Psoas muscle (tissue), 8 donors: ENCODE measurements around the gene DNAJA1. TPM values are rescaled to one million over a fixed set of nuclear protein-coding genes. Genes with fewer than 3 reads are reported as not detected.

Experiments
- ATAC-seq, 4 donors: fragments of 200-7000 bp; cut with Tn5 transposase; one replicate each; pipeline ENCODE4 v1.9.1; 2020; ENCODE audit warnings: moderate library complexity in 3 of 4, mild to moderate bottlenecking in 2 of 4
- DNase-seq, 2 donors: peaks; one replicate each; pipeline ENCODE4 v3.0.0-alpha.2; 2020
- H3K27ac ChIP-seq: fragments of 200-600 bp; one replicate; pipeline ENCODE4 v1.8.0; 2022
- H3K27me3 ChIP-seq, 3 donors: fragments of 200-600 bp in 1 of 3; one replicate each; pipeline versions ENCODE4 v1.6.1 to v1.8.0; 2013 to 2022; ENCODE audit warnings: low read length in 2 of 3, mild to moderate bottlenecking in 2 of 3, moderate library complexity in 1 of 3; ENCODE audit not compliant: insufficient read depth in 3 of 3
- H3K36me3 ChIP-seq, 2 donors: fragments of 200-600 bp in 1 of 2; one replicate each; pipeline versions ENCODE4 v1.6.1 to v1.8.0; 2013 to 2022; ENCODE audit warnings: low read depth in 1 of 2, mild to moderate bottlenecking in 1 of 2, moderate library complexity in 1 of 2; ENCODE audit not compliant: insufficient read depth in 1 of 2
- H3K4me1 ChIP-seq: fragments of 200-600 bp; one replicate; pipeline ENCODE4 v1.8.0; 2022
- H3K4me3 ChIP-seq: fragments of 200-600 bp; one replicate; pipeline ENCODE4 v1.8.0; 2022; ENCODE audit warnings: mild to moderate bottlenecking
- H3K9me3 ChIP-seq: fragments of 200-600 bp; one replicate; pipeline ENCODE4 v1.8.0; 2022
- CTCF ChIP-seq: fragments of 200-600 bp; IDR thresholded peaks from one replicate; pipeline ENCODE4 v1.8.0; 2022; ENCODE audit warnings: antibody characterized with exemption
- WGBS, 3 donors: extraction: QIAGEN DNeasy Blood & Tissue Kit; methylation state at CpG; one replicate each; pipeline versions ENCODE4 v1.1.6 to v1.1.7; 2013; 5-methylcytosine and 5-hydroxymethylcytosine counted together
- intact Hi-C, 2 donors: fragments of 100-400 bp; cut with DNase I; formaldehyde crosslinking; loops; one replicate each; pipeline versions ENCODE4 v1.11.0 to v1.14.2; 2022
- polyA plus RNA-seq, 3 donors: library from polyadenylated mRNA; stranded (reverse); fragments of 200-250 nt; gene quantifications; one replicate each; pipeline ENCODE4 v1.2.3, GENCODE V29; 2013
- total RNA-seq, 4 donors: library from RNA; stranded (reverse); fragmentation: NEBNext Ultra II Directional in 2 of 4; extraction: Animal tissue kit (Norgen Biotek cat#: 25700) in 2 of 4; gene quantifications; one replicate each; pipeline versions ENCODE4 v1.2.1 to v1.2.4, GENCODE V29; 2021 to 2023
- donor health status: healthy with polysubstance abuse.
- donor health status: DM: no; HTN: no; CAD: no; lungs with moderate emphysema.
- donor health status: Bipolar disorder and iron deficiency.
- donor health status: healthy.
- donor health status: DM: yes; HTN: yes; CAD: no.
- donor health status: DM: no; HTN: no; CAD: no.
- donor health status: DM: no; HTN: no; CAD: no.
- donor health status: DM: yes; HTN: yes; CAD: no.

The DNAJA1 gene
- total and polyA plus RNA-seq, 7 donors, result 41.7 to 135 (median 68.4) TPM

- intact Hi-C loops, result no loop called here
- no peaks in the 10 kb centered on the region for H3K9me3 ChIP-seq
- no peaks in the 10 kb centered on the region for H3K27me3 ChIP-seq
- ATAC-seq (no peak), DNase-seq (no peak)
- no peak overlapping the region for H3K27ac ChIP-seq
- WGBS, 3 donors, result 52 to 67% (median 52%) methylated on average over 1 of the region's 1 CpG
- H3K4me1 ChIP-seq, result peaks cover 31% of the 10 kb centered on the region
- H3K36me3 ChIP-seq, result peaks cover 19 to 100% of the 10 kb centered on the region in 2 donors
- no peak for TF ChIP-seq CTCF
- no peak overlapping the region for H3K4me3 ChIP-seq
These were observed 7.2 kb downstream of the DNAJA1 start for GRCh38 chr9:33032292-33032691.

GRCh38 chr9:33032865-33033264 is 7.8 kb downstream of the DNAJA1 start:
- DNase-seq (no peak), ATAC-seq (no peak)
- intact Hi-C loops, result no loop called here
- peaks cover 29% of the 10 kb centered on the region for H3K4me1 ChIP-seq
- no peaks in the 10 kb centered on the region for H3K27me3 ChIP-seq
- TF ChIP-seq CTCF, result no peak
- peaks cover 17 to 100% of the 10 kb centered on the region in 2 donors for H3K36me3 ChIP-seq
- H3K4me3 ChIP-seq, result no peak overlapping the region
- 78 to 84% (median 83%) methylated on average over 5 of the region's 5 CpGs for WGBS, 3 donors
- no peaks in the 10 kb centered on the region for H3K9me3 ChIP-seq
- H3K27ac ChIP-seq, result no peak overlapping the region

GRCh38 chr9:33040792-33041431 is 15.8 kb downstream of the DNAJA1 start:
- peaks cover 24 to 57% of the 10 kb centered on the region in 2 donors for H3K36me3 ChIP-seq
- no peak overlapping the region for H3K4me3 ChIP-seq
- WGBS, 3 donors, result 88 to 90% (median 89%) methylated on average over 9 of the region's 9 CpGs
- H3K27ac ChIP-seq, result no peak overlapping the region
- no peaks in the 10 kb centered on the region for H3K9me3 ChIP-seq
- ATAC-seq (no peak), DNase-seq (no peak)
- no peak for TF ChIP-seq CTCF
- H3K27me3 ChIP-seq, result no peaks in the 10 kb centered on the region
- intact Hi-C loops, result no loop called here
- peaks cover 14% of the 10 kb centered on the region for H3K4me1 ChIP-seq

DNA sequence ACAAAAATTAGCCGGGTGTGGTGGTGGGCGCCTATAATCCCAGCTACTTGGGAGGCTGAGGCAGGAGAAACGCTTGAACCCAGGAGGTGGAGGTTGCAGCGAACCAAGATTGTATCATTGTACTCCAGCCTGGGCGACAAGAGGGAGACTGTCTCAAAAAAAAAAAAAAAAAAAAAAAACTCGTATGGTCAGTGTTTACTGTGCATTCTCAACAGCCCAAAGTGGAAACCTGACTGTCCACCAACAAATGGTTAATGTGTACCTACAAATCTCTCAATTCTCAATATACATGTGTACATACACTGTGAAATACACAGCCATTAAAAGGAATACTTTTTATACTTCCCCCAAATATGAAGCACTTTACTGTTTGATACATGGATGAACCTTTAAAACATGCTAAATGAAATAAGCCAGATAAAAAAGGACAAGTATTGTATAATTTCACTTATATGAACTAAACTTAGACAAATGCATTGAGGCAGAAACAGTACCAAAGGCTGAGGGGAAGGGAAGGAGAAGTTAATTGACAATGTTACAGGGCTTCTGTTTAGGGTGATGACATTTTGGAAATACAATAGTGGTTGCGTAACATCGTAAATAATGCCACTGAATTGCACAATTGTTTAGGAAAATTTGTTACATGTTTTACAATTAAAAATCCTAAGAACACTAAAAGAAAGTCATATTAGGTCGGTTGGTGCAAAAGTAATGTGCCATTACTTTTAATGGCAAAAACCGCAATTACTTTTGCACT is 16.5 kb downstream of the DNAJA1 start:
- no peaks in the 10 kb centered on the region for H3K27me3 ChIP-seq
- intact Hi-C loops, result no loop called here
- H3K9me3 ChIP-seq, result no peaks in the 10 kb centered on the region
- H3K27ac ChIP-seq, result no peak overlapping the region
- ATAC-seq (no peak), DNase-seq (no peak)
- WGBS, 3 donors, result 81 to 88% (median 86%) methylated on average over 10 of the region's 10 CpGs
- peaks cover 14% of the 10 kb centered on the region for H3K4me1 ChIP-seq
- no peak overlapping the region for H3K4me3 ChIP-seq
- no peak for TF ChIP-seq CTCF
- H3K36me3 ChIP-seq, result peaks cover 17 to 57% of the 10 kb centered on the region in 2 donors
